Left kidney (tissue), 2 donors: ENCODE measurements around the gene PSMB3. TPM values are rescaled to one million over a fixed set of nuclear protein-coding genes. Genes with fewer than 3 reads are reported as not detected.

Experiments
- DNase-seq: peaks from one replicate; pipeline ENCODE4 v3.0.0-alpha.2; 2013
- polyA plus RNA-seq: library from polyadenylated mRNA; unstranded; fragments of 120-200 nt; gene quantifications from one replicate; pipeline ENCODE4 v1.2.1, GENCODE V29; 2013; ENCODE audit not compliant: insufficient read length

The PSMB3 gene
- polyA plus RNA-seq, 1 donor: 112 TPM

- no peak for DNase-seq
These were observed 41.7 kb downstream of the PSMB3 start for GRCh38 chr17:38794221-38794620.

DNA sequence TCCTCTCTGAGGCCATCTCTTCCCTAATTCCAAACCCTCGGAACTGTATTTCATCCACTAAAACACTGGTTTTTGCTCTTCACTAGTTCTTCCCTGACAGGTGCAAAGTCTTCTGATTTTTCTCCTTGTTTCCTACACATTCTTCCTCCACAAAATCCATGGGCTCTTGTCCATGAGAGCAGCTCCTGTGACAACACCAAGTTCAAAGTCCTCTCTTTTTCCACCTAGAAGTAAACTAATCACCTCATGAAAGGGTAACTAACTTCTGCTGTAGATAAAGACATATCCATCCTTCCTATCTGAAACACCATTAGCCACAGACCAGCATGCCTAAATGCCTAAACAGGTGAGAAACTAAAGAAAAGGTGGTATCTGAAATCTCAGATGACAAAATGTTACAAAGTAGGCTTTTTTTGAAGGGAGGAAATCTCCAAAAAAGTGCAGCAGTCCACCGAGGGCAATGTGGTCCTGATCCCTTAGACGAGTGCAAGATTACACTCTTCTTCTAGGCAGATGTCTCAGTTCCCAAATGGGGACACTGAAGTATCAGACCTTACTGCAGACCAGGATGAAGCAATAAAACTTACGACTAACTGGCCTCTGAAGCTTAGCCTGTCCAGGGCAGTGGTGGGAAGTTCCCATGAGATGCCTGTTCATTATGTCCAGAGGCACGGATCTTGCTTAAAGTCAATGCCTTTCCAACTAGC, 44.1 kb downstream of the PSMB3 start:
- no peak for DNase-seq

DNA sequence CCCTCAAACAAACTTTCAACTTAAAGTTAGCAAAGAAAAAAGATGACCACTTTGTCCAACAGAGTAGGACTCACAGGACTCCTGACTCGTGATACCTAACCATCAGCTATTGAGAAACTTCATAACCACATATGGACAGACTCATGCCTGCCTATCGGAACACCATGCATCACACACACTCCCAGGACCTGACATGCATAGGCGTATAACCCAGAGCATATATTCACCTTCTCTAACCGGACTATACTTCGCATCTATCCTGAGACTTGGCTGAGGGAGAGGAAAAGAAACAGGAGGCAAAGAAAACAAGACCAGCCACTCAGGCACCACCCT, 44.6 kb downstream of the PSMB3 start:
- DNase-seq: no peak

GRCh38 chr17:38797828-38798227, 45.3 kb downstream of the PSMB3 start:
- no peak for DNase-seq

- DNase-seq: peak; percentile 34
These were observed 46.3 kb downstream of the PSMB3 start for GRCh38 chr17:38798614-38799500.

DNA sequence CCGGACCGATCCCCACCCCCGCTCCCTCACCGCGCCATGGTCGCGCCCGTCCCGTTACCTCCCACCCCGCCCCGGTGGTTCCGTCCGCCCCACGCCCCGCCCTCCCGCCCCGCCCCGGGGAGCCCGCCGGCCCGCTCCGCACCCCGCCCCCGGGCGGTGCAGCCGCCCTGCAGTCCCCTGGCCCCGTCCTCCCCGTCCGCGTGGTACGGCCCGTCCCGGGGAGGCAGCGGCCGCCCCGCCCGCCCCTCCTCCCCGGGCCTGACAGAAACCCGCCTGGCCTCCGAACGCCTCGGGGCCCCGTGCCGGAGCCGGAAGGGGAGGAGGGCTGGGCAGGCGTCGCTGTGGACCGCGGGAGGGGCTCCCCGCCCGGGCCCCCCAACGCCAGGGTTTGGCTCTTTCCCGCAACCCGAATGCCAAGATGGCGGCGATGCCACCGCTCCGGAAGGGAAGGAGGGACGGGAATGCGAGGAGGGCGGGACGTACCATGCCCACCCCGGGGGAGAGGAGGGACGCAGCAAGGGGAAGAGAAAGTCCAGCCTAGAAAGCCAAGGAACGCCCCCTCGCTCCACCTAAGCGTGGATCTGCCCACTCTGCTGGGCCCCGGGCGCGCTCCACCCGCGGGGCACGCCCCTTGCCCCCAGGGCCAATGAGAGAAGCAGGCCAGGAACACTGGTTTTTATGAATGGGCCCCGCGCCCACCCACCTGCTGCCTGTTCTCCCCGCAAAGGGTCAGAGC, 47.1 kb downstream of the PSMB3 start, which contains the start of gene PIP4K2B:
Gene PIP4K2B, minus strand, starts transcription at position 56 of the 736 bp plus-strand sequence. CDS start 132 bp downstream, outside the sequence.
- peak; percentile 96 for DNase-seq

GRCh38 chr17:38800237-38800760, 47.8 kb downstream of the PSMB3 start:
- DNase-seq: no peak

GRCh38 chr17:38809828-38810227, 57.3 kb downstream of the PSMB3 start:
- DNase-seq: no peak

Other genes with a start within 250 kb of the PSMB3 start
- 3.7 TPM for gene SRCIN1, start 146.8 kb upstream of the PSMB3 start, polyA plus RNA-seq
- gene EPOP, start 77.8 kb upstream of the PSMB3 start, polyA plus RNA-seq: 1.6 TPM
- 126 TPM for gene MLLT6, start 47.5 kb upstream of the PSMB3 start, polyA plus RNA-seq
- gene CISD3, start 22.4 kb upstream of the PSMB3 start, polyA plus RNA-seq: 9.7 TPM
- 72.0 TPM for gene PCGF2, start 4.4 kb upstream of the PSMB3 start, polyA plus RNA-seq
- 85.9 TPM for gene PIP4K2B, start 46.8 kb downstream of the PSMB3 start, polyA plus RNA-seq
- gene CWC25, start 72.6 kb downstream of the PSMB3 start, polyA plus RNA-seq: 28.1 TPM
- 2,231 TPM for gene RPL23, start 101.0 kb downstream of the PSMB3 start, polyA plus RNA-seq
- 135 TPM for gene LASP1, start 117.3 kb downstream of the PSMB3 start, polyA plus RNA-seq
- gene FBXO47, start 214.7 kb downstream of the PSMB3 start, polyA plus RNA-seq: not detected